Left ventricle myocardium inferior (tissue), 1 donor: ENCODE results near the gene CLCF1. TPM values are rescaled to one million over a fixed set of nuclear protein-coding genes. Genes with fewer than 3 reads are reported as not detected.

ENCODE experiments used
- DNase-seq: peaks from one replicate; pipeline ENCODE4 v3.0.0-alpha.2; 2020
- H3K27ac ChIP-seq: fragments of 200-600 bp; replicated peaks from 2 replicates; pipeline ENCODE4 v1.8.0; 2021
- H3K27me3 ChIP-seq: fragments of 200-600 bp; 2 replicates; pipeline ENCODE4 v1.8.0; 2021; ENCODE audit warnings: low read depth
- H3K36me3 ChIP-seq: fragments of 200-600 bp; 2 replicates; pipeline ENCODE4 v1.8.0; 2021
- H3K4me1 ChIP-seq: fragments of 200-600 bp; 2 replicates; pipeline ENCODE4 v1.8.0; 2021
- H3K4me3 ChIP-seq: fragments of 200-600 bp; 2 replicates; pipeline ENCODE4 v1.8.0; 2021; ENCODE audit warnings: mild to moderate bottlenecking, moderate library complexity
- H3K9me3 ChIP-seq: fragments of 200-600 bp; replicated peaks from 2 replicates; pipeline ENCODE4 v1.8.0; 2021
- intact Hi-C: fragments of 100-400 bp; cut with micrococcal nuclease; formaldehyde crosslinking; loops from one replicate; pipeline ENCODE4 v1.11.0; 2022
- total RNA-seq: library from RNA; stranded (reverse); fragmentation: NEBNext Ultra II Directional; extraction: Animal tissue kit (Norgen Biotek cat#: 25700); gene quantifications from one replicate; pipeline ENCODE4 v1.2.1, GENCODE V29; 2021
- TF ChIP-seq, protein P1 (sequence below): fragments of 200-600 bp; IDR thresholded peaks from 2 replicates; pipeline ENCODE4 v1.8.0; 2021; ENCODE audit warnings: antibody characterized with exemption, mild to moderate bottlenecking, borderline replicate concordance
- donor health status: DM: no; HTN: yes; CAD: no; lungs with severe emphysema.

Gene CLCF1
- total RNA-seq, 1 donor from 2014 or later = 0.82 TPM

DNA sequence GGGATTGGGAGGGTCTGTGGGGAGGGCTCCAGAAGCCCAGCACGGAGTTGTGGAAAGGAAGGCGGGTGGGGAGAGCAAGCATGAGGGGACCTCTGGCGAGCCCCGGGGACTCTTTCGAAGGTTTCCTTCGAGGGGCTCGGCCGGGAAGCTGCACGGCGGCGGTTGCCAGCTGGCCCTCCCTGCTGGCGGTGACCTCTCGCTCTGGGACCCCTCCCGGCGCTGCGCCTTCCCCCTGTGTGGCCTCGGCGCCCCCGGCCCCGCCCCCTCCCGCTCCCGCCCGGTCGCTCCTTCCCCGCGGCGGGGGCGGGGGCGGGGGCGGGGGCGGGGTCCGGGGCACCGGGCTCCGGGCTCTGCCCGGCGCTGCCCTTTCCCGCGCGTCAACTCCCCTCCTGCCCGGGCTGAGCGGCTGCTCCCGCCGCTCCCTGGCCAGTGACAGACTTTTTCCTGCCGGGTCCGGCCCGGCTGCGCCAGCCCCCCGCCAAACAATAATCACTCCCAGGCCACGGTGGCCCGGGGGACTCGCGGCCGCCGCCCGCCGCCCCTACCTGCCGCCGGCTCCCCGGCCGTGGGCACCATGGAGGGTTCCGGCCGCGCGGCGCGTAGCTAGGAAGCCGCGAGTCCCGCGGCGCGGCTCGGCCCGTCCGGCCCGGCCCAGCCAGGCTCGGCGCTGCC, 941 bp downstream of the CLCF1 start:
- Histone ChIP-seq H3K4me3 (peak overlapping the region; percentile 82), H3K27ac (peak overlapping the region; percentile 91), H3K27me3 (peaks cover 32% of the 10 kb centered on the region), H3K36me3 (no peaks in the 10 kb centered on the region), H3K9me3 (no peaks in the 10 kb centered on the region), H3K4me1 (peaks cover 52% of the 10 kb centered on the region)
- TF ChIP-seq, protein P1, sequence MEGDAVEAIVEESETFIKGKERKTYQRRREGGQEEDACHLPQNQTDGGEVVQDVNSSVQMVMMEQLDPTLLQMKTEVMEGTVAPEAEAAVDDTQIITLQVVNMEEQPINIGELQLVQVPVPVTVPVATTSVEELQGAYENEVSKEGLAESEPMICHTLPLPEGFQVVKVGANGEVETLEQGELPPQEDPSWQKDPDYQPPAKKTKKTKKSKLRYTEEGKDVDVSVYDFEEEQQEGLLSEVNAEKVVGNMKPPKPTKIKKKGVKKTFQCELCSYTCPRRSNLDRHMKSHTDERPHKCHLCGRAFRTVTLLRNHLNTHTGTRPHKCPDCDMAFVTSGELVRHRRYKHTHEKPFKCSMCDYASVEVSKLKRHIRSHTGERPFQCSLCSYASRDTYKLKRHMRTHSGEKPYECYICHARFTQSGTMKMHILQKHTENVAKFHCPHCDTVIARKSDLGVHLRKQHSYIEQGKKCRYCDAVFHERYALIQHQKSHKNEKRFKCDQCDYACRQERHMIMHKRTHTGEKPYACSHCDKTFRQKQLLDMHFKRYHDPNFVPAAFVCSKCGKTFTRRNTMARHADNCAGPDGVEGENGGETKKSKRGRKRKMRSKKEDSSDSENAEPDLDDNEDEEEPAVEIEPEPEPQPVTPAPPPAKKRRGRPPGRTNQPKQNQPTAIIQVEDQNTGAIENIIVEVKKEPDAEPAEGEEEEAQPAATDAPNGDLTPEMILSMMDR = no peak
- no peak for DNase-seq
- intact Hi-C loops = no loop called here

GRCh38 chr11:67371911-67372320, 1.5 kb downstream of the CLCF1 start:
- Histone ChIP-seq H3K27me3 (peaks cover 26% of the 10 kb centered on the region), H3K4me3 (peak overlapping the region; percentile 82), H3K9me3 (no peaks in the 10 kb centered on the region), H3K4me1 (peaks cover 57% of the 10 kb centered on the region), H3K27ac (peak overlapping the region; percentile 91), H3K36me3 (no peaks in the 10 kb centered on the region)
- intact Hi-C loops = no loop called here
- TF ChIP-seq, protein P1 = no peak
- DNase-seq = no peak

DNA sequence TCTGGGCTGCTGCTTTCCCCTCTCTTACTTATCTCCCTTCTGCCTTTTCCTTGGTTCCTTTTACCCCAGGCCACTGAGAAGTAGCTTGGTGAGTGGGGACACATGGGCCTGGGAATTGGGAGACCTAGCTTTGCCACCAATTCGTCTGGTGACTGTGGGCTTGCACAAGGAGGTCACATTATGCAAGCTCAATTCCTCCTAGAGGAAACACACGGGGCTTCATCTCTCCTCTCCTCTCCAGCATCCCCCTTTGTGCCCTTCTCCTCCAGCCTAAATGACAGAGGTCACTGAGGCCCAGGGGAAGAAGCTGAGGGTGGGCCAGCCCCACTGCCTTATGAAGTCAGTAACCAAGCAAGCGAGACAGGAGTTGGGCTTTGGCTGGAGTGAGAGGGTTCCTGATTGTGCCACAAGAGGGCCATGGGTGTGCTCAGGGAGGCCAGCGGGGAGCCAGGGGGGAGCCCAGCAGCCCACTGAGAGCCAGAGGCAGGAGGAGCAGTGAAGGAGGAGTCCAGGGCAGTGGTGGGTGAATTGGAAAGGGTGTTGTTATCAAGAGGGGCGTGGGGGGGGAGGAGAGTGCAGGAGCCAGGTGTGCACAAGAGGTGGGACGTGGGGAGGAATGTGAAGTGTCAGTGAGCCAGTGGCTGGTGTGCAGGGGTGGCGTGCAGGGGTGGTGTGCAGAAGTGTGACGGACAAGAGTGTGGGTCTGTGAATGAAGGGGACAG, 2.0 kb downstream of the CLCF1 start:
- Histone ChIP-seq H3K4me3 (peak overlapping the region; percentile 82), H3K9me3 (no peaks in the 10 kb centered on the region), H3K4me1 (peaks cover 63% of the 10 kb centered on the region), H3K27ac (peak overlapping the region; percentile 91), H3K27me3 (peaks cover 21% of the 10 kb centered on the region), H3K36me3 (no peaks in the 10 kb centered on the region)
- no peak for DNase-seq
- TF ChIP-seq, protein P1 = peak; percentile 55
- intact Hi-C loops = no loop called here

DNA sequence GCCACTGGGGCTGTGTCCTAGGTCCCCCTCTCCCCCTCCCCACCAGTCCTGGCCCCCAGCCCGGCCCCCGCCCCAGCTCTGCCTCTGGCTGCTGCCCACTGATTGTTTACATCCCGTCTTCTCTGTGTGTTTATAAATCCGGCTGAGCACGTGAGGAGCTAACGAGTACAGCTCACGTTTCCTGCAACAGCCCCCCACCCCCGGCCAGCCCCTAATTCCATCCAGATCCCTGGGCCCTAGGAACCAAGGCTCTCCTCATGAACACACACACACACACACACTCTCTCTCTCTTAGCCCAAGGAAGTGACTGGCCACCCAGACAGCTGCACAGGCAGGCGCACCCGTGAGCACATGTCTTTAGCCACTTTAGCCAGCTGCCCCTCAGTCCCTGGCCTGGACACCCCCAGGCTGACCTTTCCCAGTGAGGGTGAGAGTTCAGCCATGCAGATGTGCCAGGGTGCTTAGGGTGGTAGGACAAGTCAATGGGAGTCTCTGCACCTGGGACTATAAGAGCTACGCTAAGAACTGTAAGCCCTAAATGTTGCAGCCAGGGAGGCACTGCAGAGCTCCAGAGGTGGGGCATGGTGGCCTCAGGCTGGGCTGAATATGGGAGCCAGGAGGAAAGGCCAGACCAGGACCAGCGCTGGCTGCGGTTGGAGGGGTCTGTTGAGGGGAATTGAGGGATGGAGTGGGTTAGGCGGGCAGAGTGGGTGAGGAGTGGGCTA, 2.9 kb downstream of the CLCF1 start:
- no peak for DNase-seq
- Histone ChIP-seq H3K4me1 (peaks cover 71% of the 10 kb centered on the region), H3K27me3 (peaks cover 12% of the 10 kb centered on the region), H3K4me3 (no peak overlapping the region), H3K36me3 (no peaks in the 10 kb centered on the region), H3K9me3 (no peaks in the 10 kb centered on the region), H3K27ac (no peak overlapping the region)
- intact Hi-C loops = no loop called here
- TF ChIP-seq, protein P1 = no peak

- no peaks in the 10 kb centered on the region for H3K36me3 ChIP-seq
- H3K27ac ChIP-seq = no peak overlapping the region
- intact Hi-C loops = no loop called here
These were observed 3.6 kb downstream of the CLCF1 start for GRCh38 chr11:67369801-67370284.

More at GRCh38 chr11:67369801-67370284, 3.6 kb downstream of the CLCF1 start:
- Histone ChIP-seq H3K27me3 (peaks cover 7% of the 10 kb centered on the region), H3K9me3 (no peaks in the 10 kb centered on the region), H3K4me3 (no peak overlapping the region), H3K4me1 (peaks cover 71% of the 10 kb centered on the region)
- TF ChIP-seq, protein P1 = no peak
- no peak for DNase-seq
